ENCODE results near the gene TM9SF4. TPM values are rescaled to one million over a fixed set of nuclear protein-coding genes. Genes with fewer than 3 reads are reported as not detected.

Gene TM9SF4
- polyA plus RNA-seq, 3 donors = 49.7 to 78.5 (median 78.3) TPM

DNA sequence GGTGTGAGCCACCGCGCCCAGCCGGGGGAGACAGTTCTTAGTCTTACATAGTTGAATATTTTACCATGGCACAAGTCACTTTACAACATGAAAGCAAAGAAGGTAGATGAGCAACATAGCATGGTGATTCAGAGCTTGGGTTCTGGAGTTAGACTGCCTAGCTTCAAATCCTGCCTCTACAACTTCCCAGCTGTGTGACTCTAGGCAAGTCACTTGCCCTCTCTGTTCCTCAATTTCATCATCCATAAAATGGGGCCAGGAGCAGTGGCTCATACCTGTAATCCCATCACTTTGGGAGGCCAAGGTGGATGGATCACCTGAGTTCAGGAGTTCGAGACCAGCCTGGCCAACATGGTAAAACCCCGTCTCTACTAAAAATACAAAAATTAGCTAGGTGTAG is 31.2 kb upstream of the TM9SF4 start:
- H3K27ac Mint-ChIP-seq = peak overlapping the region; percentile 77 to 90 (median 83)
- peaks cover 0 to 2% (median 0%) of the 10 kb centered on the region in 3 donors for H3K27me3 Mint-ChIP-seq (ENCODE audit: low read depth in 3 of 3)
- no peaks in the 10 kb centered on the region for H3K9me3 Mint-ChIP-seq
- H3K4me1 ChIP-seq (ENCODE audit: control insufficient read depth in 1 of 2, insufficient read depth in 2 of 2, low read length in 2 of 2) = peaks cover 48 to 70% of the 10 kb centered on the region in 2 donors
- peaks cover 94 to 100% of the 10 kb centered on the region in 2 donors for H3K36me3 Mint-ChIP-seq
- TF ChIP-seq, protein P1, sequence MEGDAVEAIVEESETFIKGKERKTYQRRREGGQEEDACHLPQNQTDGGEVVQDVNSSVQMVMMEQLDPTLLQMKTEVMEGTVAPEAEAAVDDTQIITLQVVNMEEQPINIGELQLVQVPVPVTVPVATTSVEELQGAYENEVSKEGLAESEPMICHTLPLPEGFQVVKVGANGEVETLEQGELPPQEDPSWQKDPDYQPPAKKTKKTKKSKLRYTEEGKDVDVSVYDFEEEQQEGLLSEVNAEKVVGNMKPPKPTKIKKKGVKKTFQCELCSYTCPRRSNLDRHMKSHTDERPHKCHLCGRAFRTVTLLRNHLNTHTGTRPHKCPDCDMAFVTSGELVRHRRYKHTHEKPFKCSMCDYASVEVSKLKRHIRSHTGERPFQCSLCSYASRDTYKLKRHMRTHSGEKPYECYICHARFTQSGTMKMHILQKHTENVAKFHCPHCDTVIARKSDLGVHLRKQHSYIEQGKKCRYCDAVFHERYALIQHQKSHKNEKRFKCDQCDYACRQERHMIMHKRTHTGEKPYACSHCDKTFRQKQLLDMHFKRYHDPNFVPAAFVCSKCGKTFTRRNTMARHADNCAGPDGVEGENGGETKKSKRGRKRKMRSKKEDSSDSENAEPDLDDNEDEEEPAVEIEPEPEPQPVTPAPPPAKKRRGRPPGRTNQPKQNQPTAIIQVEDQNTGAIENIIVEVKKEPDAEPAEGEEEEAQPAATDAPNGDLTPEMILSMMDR (IDR thresholded peaks at IDR 0.05) = no peak
- H3K4me3 Mint-ChIP-seq = no peak overlapping the region
- peaks cover 93% of the 10 kb centered on the region for H4K20me1 ChIP-seq (ENCODE audit: insufficient read depth, low read length)
- H3K36me3 ChIP-seq (replicated peaks in 1 of 2; ENCODE audit: control insufficient read depth in 1 of 2, insufficient read depth in 2 of 2, low read length in 2 of 2) = peaks cover 91 to 100% of the 10 kb centered on the region in 2 donors
- H3K27ac ChIP-seq (ENCODE audit: low read depth in 1 of 2, low read length in 2 of 2) = peak overlapping the region in 1 of 2 donors; percentile 72
- intact Hi-C loops (cut with micrococcal nuclease) = no loop called here
- no peak overlapping the region for H3K4me3 ChIP-seq (replicated peaks in 1 of 3; ENCODE audit: low read depth in 2 of 3, low read length in 3 of 3)
- no peak overlapping the region for H3K4me2 ChIP-seq (replicated peaks; ENCODE audit: extremely low read depth, low read length, poor library complexity, severe bottlenecking)
- no peak overlapping the region for H3K9ac ChIP-seq (ENCODE audit: insufficient read depth, low read length, poor library complexity, severe bottlenecking)
- peaks cover 39% of the 10 kb centered on the region for H3K79me2 ChIP-seq (ENCODE audit: insufficient read depth, low read length)
- no peaks in the 10 kb centered on the region for H3K27me3 ChIP-seq (ENCODE audit: control insufficient read depth in 2 of 2, insufficient read depth in 2 of 2, low read length in 2 of 2)
- H2AFZ ChIP-seq (ENCODE audit: insufficient read depth, low read depth, low read length, poor library complexity, severe bottlenecking) = no peak overlapping the region
- H3K4me1 Mint-ChIP-seq = peaks cover 56% of the 10 kb centered on the region
- H3K9me3 ChIP-seq (replicated peaks in 1 of 2; ENCODE audit: control insufficient read depth in 1 of 2, insufficient read depth in 1 of 2, low read length in 2 of 2) = no peaks in the 10 kb centered on the region
- WGBS (ENCODE audit: insufficient coverage) = 80% methylated on average over 3 of the region's 5 CpGs
- DNase-seq = peak in 1 of 3 donors; percentile 45

DNA sequence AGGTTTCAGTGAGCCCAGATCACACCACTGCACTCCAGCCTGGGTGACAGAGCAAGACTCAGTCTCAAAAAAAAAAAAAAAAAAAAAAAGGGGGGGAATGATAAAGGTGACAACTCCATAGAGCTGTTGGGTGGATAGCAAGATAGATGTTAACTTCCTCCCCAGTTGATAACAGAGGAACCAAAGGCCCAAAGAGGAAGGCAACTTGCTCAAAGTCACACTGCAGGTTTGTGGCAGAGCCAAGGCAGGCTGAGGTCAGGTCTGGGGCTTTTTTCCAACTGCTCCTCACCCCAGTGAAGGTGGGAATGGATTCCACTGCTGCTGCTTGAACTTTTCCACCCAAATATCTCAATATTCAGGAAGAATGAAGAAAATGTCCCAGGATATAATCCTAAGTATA is 30.7 kb upstream of the TM9SF4 start:
- no peak overlapping the region for H3K9ac ChIP-seq (ENCODE audit: insufficient read depth, low read length, poor library complexity, severe bottlenecking)
- Mint-ChIP-seq H3K27ac (peak overlapping the region; percentile 49 to 90 (median 82)), H3K27me3 (ENCODE audit: low read depth in 3 of 3) (peaks cover 0 to 2% (median 0%) of the 10 kb centered on the region in 3 donors), H3K4me1 (peaks cover 56% of the 10 kb centered on the region), H3K9me3 (no peaks in the 10 kb centered on the region), H3K36me3 (peaks cover 94 to 100% of the 10 kb centered on the region in 2 donors), H3K4me3 (peak overlapping the region in 1 of 2 donors; percentile 42)
- H3K79me2 ChIP-seq (ENCODE audit: insufficient read depth, low read length) = peaks cover 39% of the 10 kb centered on the region
- H4K20me1 ChIP-seq (ENCODE audit: insufficient read depth, low read length) = peaks cover 93% of the 10 kb centered on the region
- TF ChIP-seq, protein P1 (IDR thresholded peaks at IDR 0.05) = no peak
- H3K4me1 ChIP-seq (ENCODE audit: control insufficient read depth in 1 of 2, insufficient read depth in 2 of 2, low read length in 2 of 2) = peaks cover 48 to 70% of the 10 kb centered on the region in 2 donors
- H3K4me3 ChIP-seq (replicated peaks in 1 of 3; ENCODE audit: low read depth in 2 of 3, low read length in 3 of 3) = no peak overlapping the region
- no peak overlapping the region for H2AFZ ChIP-seq (ENCODE audit: insufficient read depth, low read depth, low read length, poor library complexity, severe bottlenecking)
- H3K36me3 ChIP-seq (replicated peaks in 1 of 2; ENCODE audit: control insufficient read depth in 1 of 2, insufficient read depth in 2 of 2, low read length in 2 of 2) = peaks cover 91 to 100% of the 10 kb centered on the region in 2 donors
- H3K4me2 ChIP-seq (replicated peaks; ENCODE audit: extremely low read depth, low read length, poor library complexity, severe bottlenecking) = no peak overlapping the region
- no peaks in the 10 kb centered on the region for H3K9me3 ChIP-seq (replicated peaks in 1 of 2; ENCODE audit: control insufficient read depth in 1 of 2, insufficient read depth in 1 of 2, low read length in 2 of 2)
- H3K27ac ChIP-seq (ENCODE audit: low read depth in 1 of 2, low read length in 2 of 2) = peak overlapping the region; percentile 26 to 72
- peak in 2 of 3 donors; percentile 36 to 42 for DNase-seq
- H3K27me3 ChIP-seq (ENCODE audit: control insufficient read depth in 2 of 2, insufficient read depth in 2 of 2, low read length in 2 of 2) = no peaks in the 10 kb centered on the region
- intact Hi-C loops (cut with micrococcal nuclease) = no loop called here
